Progenitor cell of endocrine pancreas (in vitro differentiated cells): Measurements from ENCODE around the gene ZSCAN25. TPM values are rescaled to one million over a fixed set of nuclear protein-coding genes. Genes with fewer than 3 reads are reported as not detected.

ENCODE experiments used
- DNase-seq: peaks from one replicate; pipeline ENCODE4 v3.0.0; 2021; ENCODE audit warnings: low spot score; ENCODE audit not compliant: unreplicated experiment
- H3K27ac Mint-ChIP-seq: 2 replicates; pipeline ENCODE4 v1.8.0; 2021; ENCODE audit warnings: mild to moderate bottlenecking, moderate library complexity, mixed read lengths
- H3K27me3 Mint-ChIP-seq: 2 replicates; pipeline ENCODE4 v1.8.0; 2021; ENCODE audit warnings: mixed read lengths
- H3K36me3 Mint-ChIP-seq: 2 replicates; pipeline ENCODE4 v1.8.0; 2022; ENCODE audit warnings: mixed read lengths; ENCODE audit not compliant: insufficient read depth
- H3K4me1 Mint-ChIP-seq: 2 replicates; pipeline ENCODE4 v1.8.0; 2021; ENCODE audit warnings: low read depth, mixed read lengths
- H3K4me3 Mint-ChIP-seq: 2 replicates; pipeline ENCODE4 v1.8.0; 2021; ENCODE audit warnings: low read depth, mild to moderate bottlenecking, moderate library complexity, mixed read lengths
- H3K9me3 Mint-ChIP-seq: 2 replicates; pipeline ENCODE4 v1.8.0; 2021; ENCODE audit warnings: low read depth, mixed read lengths
- total RNA-seq: library from RNA; stranded (reverse); gene quantifications from 2 replicates; pipeline ENCODE4 v1.2.1, GENCODE V29; 2021
- TF ChIP-seq, protein P1 (sequence below): fragments of 200-600 bp; sonication (generic); IDR thresholded peaks from one replicate; pipeline ENCODE4 v1.5.0; 2021; ENCODE audit warnings: antibody characterized with exemption, mild to moderate bottlenecking; ENCODE audit not compliant: unreplicated experiment

Gene ZSCAN25
- total RNA-seq, 1 donor from 2014 or later = 27.9 TPM

DNA sequence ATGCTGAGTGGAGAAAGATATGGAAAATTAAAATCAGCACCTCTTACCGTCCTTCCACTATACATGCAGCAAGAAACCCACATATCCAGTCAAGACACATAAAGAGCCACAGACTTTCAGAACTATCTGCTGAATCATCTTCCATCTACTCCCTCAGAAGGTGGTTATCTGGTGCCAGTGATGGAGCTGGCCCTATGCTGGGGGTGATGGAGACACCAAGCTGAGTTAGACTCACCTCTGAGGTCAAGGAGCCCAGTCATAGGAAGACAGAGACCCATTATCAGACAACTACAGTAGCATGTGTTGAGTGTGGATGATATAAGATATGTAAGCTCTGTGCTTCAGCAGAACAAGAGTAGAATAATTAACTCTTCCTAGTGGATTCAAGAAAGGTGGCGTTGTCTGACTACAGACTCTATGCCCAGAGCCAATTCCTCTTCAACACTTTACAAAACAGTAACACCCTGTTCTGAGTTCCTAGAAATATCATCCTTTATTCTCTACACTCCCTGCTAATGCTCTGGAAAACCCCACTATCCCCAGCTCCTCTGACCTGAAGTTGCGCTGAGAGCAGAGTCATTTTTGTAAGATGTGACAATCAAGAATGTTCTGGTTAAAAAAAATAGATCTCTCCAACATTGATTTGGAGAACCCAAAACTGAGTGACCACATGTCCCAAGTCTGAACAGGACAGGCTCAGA, 48.7 kb downstream of the ZSCAN25 start:
- no peaks in the 10 kb centered on the region for H3K4me1 Mint-ChIP-seq
- H3K27me3 Mint-ChIP-seq = no peaks in the 10 kb centered on the region
- no peak for DNase-seq
- peaks cover 5% of the 10 kb centered on the region for H3K9me3 Mint-ChIP-seq
- TF ChIP-seq, protein P1, sequence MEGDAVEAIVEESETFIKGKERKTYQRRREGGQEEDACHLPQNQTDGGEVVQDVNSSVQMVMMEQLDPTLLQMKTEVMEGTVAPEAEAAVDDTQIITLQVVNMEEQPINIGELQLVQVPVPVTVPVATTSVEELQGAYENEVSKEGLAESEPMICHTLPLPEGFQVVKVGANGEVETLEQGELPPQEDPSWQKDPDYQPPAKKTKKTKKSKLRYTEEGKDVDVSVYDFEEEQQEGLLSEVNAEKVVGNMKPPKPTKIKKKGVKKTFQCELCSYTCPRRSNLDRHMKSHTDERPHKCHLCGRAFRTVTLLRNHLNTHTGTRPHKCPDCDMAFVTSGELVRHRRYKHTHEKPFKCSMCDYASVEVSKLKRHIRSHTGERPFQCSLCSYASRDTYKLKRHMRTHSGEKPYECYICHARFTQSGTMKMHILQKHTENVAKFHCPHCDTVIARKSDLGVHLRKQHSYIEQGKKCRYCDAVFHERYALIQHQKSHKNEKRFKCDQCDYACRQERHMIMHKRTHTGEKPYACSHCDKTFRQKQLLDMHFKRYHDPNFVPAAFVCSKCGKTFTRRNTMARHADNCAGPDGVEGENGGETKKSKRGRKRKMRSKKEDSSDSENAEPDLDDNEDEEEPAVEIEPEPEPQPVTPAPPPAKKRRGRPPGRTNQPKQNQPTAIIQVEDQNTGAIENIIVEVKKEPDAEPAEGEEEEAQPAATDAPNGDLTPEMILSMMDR = no peak
- H3K36me3 Mint-ChIP-seq = peaks cover 15% of the 10 kb centered on the region
- no peak overlapping the region for H3K27ac Mint-ChIP-seq
- no peak overlapping the region for H3K4me3 Mint-ChIP-seq

DNA sequence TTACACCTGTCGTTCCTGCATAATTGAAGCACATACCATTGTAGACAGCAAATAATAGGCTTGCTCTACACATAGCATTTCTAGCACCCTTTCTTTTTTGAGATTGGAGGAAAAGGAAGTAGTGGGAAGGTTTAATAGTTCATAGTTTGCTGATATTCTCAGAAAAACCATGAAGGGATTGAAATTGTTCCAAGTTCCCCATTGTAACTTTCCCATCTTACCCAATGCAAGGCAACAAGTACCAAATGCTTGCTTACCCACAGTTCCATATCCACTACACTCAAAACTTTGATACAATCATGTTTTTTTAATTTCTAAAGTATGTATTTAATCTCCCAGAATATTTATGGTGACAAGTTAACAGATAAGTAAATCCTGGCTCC, 49.3 kb downstream of the ZSCAN25 start:
- H3K27me3 Mint-ChIP-seq = no peaks in the 10 kb centered on the region
- peaks cover 14% of the 10 kb centered on the region for H3K36me3 Mint-ChIP-seq
- peaks cover 4% of the 10 kb centered on the region for H3K9me3 Mint-ChIP-seq
- no peak overlapping the region for H3K27ac Mint-ChIP-seq
- TF ChIP-seq, protein P1 = no peak
- H3K4me1 Mint-ChIP-seq = no peaks in the 10 kb centered on the region
- no peak overlapping the region for H3K4me3 Mint-ChIP-seq
- no peak for DNase-seq

DNA sequence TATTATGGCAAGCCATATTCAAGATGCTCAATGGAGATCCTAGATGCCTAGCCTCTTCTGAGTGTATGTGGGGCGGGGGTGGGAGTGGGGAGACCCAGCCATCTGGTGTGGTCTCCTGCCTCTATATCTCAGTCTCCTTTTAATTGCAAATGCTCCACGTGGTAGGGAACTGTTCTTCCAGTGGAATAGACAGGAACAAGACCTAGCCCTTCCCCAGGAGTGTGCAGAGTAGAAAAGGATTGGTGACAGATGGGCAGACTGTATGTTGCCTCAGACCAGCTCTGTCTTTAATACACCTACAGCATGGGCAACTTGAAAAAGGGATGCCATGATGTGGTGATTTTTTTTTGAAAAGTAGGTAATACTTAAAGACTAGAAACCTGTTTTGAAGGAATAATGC, 50.4 kb downstream of the ZSCAN25 start:
- H3K27me3 Mint-ChIP-seq = no peaks in the 10 kb centered on the region
- H3K4me3 Mint-ChIP-seq = no peak overlapping the region
- H3K4me1 Mint-ChIP-seq = no peaks in the 10 kb centered on the region
- H3K9me3 Mint-ChIP-seq = peaks cover 4% of the 10 kb centered on the region
- H3K27ac Mint-ChIP-seq = no peak overlapping the region
- H3K36me3 Mint-ChIP-seq = peaks cover 12% of the 10 kb centered on the region
- DNase-seq = no peak
- TF ChIP-seq, protein P1 = no peak

DNA sequence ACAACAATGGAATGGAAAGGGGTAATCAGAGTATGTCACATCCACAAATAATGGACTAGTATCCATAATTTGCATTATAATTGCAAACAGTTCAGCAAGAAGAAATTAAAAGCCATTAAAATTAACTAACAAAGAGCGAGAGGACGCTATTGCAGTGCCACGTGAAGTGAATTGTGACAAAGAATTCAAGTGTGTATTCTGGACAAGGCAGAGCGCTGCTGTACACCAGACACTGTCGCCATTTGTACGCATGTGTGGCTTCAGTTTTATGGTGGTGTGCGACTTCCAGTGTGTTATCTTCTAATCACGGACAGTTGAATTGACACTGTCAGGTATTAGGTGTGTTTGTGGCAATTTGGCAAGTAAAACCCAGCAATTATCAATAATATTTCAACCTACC, 51.8 kb downstream of the ZSCAN25 start:
- Mint-ChIP-seq H3K4me3 (no peak overlapping the region), H3K9me3 (peaks cover 4% of the 10 kb centered on the region), H3K36me3 (peaks cover 10% of the 10 kb centered on the region), H3K27me3 (no peaks in the 10 kb centered on the region), H3K27ac (no peak overlapping the region), H3K4me1 (no peaks in the 10 kb centered on the region)
- TF ChIP-seq, protein P1 = no peak
- DNase-seq = no peak

DNA sequence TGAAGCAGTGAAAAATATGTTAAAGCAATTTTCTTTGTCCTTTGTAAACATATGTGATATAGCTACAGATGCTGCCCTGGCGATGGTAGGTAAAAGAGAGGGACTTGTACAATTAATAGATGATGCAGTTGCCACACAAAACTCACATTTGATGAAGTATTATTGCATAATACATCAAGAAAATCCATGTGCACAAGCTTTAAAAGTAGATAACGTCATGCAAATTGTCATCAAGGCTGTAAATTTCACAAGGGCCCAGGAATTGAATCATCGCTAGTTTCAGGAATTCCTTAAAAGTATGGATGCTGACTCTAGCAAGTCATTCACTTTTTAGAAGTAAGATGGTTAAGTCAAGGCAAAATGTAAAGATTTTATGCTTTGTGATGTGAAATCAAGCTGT, 53.0 kb downstream of the ZSCAN25 start:
- Mint-ChIP-seq H3K27me3 (no peaks in the 10 kb centered on the region), H3K36me3 (peaks cover 3% of the 10 kb centered on the region), H3K4me3 (no peak overlapping the region), H3K4me1 (no peaks in the 10 kb centered on the region), H3K9me3 (no peaks in the 10 kb centered on the region), H3K27ac (no peak overlapping the region)
- TF ChIP-seq, protein P1 = no peak
- no peak for DNase-seq
